NCI-H1105 treated with DMSO at 0.1 percent for 48 hours (cell line): ENCODE data around the gene RIGI.
"Not testable (repeated sequence)": the region's sequence is repeated elsewhere in the genome, so short reads cannot be mapped to it uniquely, and the experiment has no call there.

Experiments
- DNase-seq: peaks from one replicate; lab custom pipeline; 2025; lab: John Stamatoyannopoulos, UW

Gene RIGI

GRCh38 chr9:32526707-32527048 lies 682 bp upstream of the RIGI start:
- DNase-seq = no peak

GRCh38 chr9:32525709-32526030 lies 326 bp downstream of the RIGI start:
- no peak for DNase-seq

GRCh38 chr9:32524892-32525708 lies 896 bp downstream of the RIGI start:
- DNase-seq = peak; percentile 57

GRCh38 chr9:32524558-32524891 lies 1.5 kb downstream of the RIGI start:
- not testable (repeated sequence) for DNase-seq

- DNase-seq = no peak
These were observed 2.1 kb downstream of the RIGI start for GRCh38 chr9:32523910-32524309.

- no peak for DNase-seq
These were observed 7.7 kb downstream of the RIGI start for GRCh38 chr9:32518276-32518675.

GRCh38 chr9:32516241-32516640 lies 9.8 kb downstream of the RIGI start:
- no peak for DNase-seq

- DNase-seq = no peak
These were observed 17.3 kb downstream of the RIGI start for GRCh38 chr9:32508728-32509127.

GRCh38 chr9:32503008-32503407 lies 23.0 kb downstream of the RIGI start:
- DNase-seq = no peak

- no peak for DNase-seq
These were observed 23.5 kb downstream of the RIGI start for GRCh38 chr9:32502464-32502863.

- DNase-seq = no peak
These were observed 24.1 kb downstream of the RIGI start for GRCh38 chr9:32501868-32502267.

GRCh38 chr9:32500768-32501167 lies 25.2 kb downstream of the RIGI start:
- peak; percentile 6 for DNase-seq

GRCh38 chr9:32497921-32498320 lies 28.1 kb downstream of the RIGI start:
- DNase-seq = no peak

- no peak for DNase-seq
These were observed 35.4 kb downstream of the RIGI start for GRCh38 chr9:32490601-32491000.

- no peak for DNase-seq
These were observed 38.0 kb downstream of the RIGI start for GRCh38 chr9:32487981-32488380.

- no peak for DNase-seq
These were observed 39.0 kb downstream of the RIGI start for GRCh38 chr9:32486839-32487562.

GRCh38 chr9:32483343-32483742 lies 42.7 kb downstream of the RIGI start:
- DNase-seq = no peak
